Lower leg skin (tissue), 4 donors: ENCODE measurements around the gene CD93. TPM values are rescaled to one million over a fixed set of nuclear protein-coding genes. Genes with fewer than 3 reads are reported as not detected.

Experiments
- DNase-seq, 2 donors: peaks; one replicate each; pipeline ENCODE4 v3.0.0-alpha.2; 2019; ENCODE audit warnings: low spot score in 2 of 2
- H3K4me3 ChIP-seq: fragments of 200-600 bp; sonication (generic); 2 replicates; pipeline ENCODE4 v1.5.1; 2017; ENCODE audit warnings: mild to moderate bottlenecking, low read depth; ENCODE audit not compliant: poor library complexity, severe bottlenecking
- CTCF ChIP-seq, 3 donors: fragments of 450-650 bp; IDR thresholded peaks; one replicate each; pipeline ENCODE4 v1.5.1; 2016; ENCODE audit warnings: antibody characterized with exemption in 3 of 3, mild to moderate bottlenecking in 3 of 3, moderate library complexity in 2 of 3
- POLR2A ChIP-seq, 2 donors: fragments of 450-650 bp; IDR thresholded peaks; one replicate each; pipeline ENCODE4 v1.6.1; 2016 to 2017; ENCODE audit warnings: antibody characterized with exemption in 2 of 2, mild to moderate bottlenecking in 1 of 2, moderate library complexity in 1 of 2
- WGBS, 2 donors: methylation state at CpG; one replicate each; pipeline ENCODE4 v1.1.5; 2018; 5-methylcytosine and 5-hydroxymethylcytosine counted together
- intact Hi-C: fragments of 100-400 bp; cut with DNase I; formaldehyde crosslinking; loops from one replicate; pipeline ENCODE4 v1.15.0; 2023; ENCODE audit warnings: low total_unique reads
- total RNA-seq, 4 donors: library from RNA; depleted of rRNA; stranded (reverse); fragments of >200 nt; gene quantifications; one replicate each; pipeline ENCODE4 v1.1.0, GENCODE V29; 2016

CD93 gene
- total RNA-seq, 4 donors from 2014 or later = 12.6 to 44.3 (median 18.2) TPM

DNA sequence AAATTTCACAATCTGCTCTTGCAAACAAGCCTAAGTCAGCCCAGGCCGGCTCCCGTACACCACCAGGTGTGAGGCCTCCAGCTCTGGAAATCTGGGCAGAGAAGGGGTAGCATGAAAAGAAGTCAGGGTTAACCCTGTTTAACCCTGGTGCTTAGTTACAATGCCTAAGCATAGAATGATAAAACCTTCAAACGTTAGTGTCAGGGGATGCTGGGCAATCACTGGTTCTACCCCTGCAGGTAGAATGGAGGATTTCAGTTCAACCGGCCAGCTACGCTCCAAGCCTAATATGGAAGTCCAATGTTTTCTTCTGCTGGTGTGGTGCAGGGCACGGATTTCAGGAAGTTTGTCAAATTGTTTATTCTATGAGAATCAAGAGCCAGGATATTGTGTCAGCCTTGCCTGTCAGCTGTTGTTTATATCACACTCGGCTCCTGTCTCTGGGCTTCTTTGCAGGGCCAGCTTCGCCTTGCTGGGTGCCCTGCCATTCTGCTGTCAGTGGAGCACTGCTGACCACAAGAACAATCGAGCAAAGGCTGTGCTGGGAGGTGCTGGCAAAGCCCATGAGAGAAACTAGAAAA, 20.2 kb upstream of the CD93 start:
- no peak for DNase-seq
- no peak for TF ChIP-seq POLR2A (IDR thresholded peaks at IDR 0.05)
- no peak for TF ChIP-seq CTCF (IDR thresholded peaks at IDR 0.05)
- intact Hi-C loops = no loop called here
- H3K4me3 ChIP-seq = no peak overlapping the region
- WGBS, 2 donors = 54 to 62% methylated on average over 9 of the region's 9 CpGs

DNA sequence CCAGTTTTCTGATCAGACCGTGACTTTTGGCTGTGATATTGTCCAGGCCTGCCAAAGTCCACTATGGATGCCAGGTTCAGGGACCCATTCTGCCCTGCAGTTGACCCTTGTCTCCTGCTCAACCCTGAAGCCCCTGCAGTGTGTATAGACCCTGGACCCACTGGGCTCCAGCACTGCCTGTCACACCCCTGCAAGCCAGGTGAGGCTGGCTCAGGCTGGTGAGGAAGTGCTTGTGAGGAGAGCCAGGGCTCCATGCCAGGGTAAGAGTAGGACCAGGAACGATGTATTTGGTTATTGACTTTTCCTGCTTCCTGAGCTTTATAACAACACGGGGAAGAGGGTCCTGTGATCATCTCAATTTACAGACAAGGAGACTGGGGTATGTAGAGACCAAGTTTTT, 19.1 kb upstream of the CD93 start:
- 30 to 38% methylated on average over 3 of the region's 3 CpGs for WGBS, 2 donors
- TF ChIP-seq CTCF (IDR thresholded peaks at IDR 0.05) (no peak), POLR2A (IDR thresholded peaks at IDR 0.05) (no peak)
- DNase-seq = no peak
- no peak overlapping the region for H3K4me3 ChIP-seq
- intact Hi-C loops = no loop called here

GRCh38 chr20:23103284-23104018, 17.3 kb upstream of the CD93 start:
- TF ChIP-seq CTCF (IDR thresholded peaks at IDR 0.05) (no peak), POLR2A (IDR thresholded peaks at IDR 0.05) (no peak)
- H3K4me3 ChIP-seq = no peak overlapping the region
- 74 to 77% methylated on average over 11 of the region's 11 CpGs for WGBS, 2 donors
- no peak for DNase-seq
- intact Hi-C loops = no loop called here

DNA sequence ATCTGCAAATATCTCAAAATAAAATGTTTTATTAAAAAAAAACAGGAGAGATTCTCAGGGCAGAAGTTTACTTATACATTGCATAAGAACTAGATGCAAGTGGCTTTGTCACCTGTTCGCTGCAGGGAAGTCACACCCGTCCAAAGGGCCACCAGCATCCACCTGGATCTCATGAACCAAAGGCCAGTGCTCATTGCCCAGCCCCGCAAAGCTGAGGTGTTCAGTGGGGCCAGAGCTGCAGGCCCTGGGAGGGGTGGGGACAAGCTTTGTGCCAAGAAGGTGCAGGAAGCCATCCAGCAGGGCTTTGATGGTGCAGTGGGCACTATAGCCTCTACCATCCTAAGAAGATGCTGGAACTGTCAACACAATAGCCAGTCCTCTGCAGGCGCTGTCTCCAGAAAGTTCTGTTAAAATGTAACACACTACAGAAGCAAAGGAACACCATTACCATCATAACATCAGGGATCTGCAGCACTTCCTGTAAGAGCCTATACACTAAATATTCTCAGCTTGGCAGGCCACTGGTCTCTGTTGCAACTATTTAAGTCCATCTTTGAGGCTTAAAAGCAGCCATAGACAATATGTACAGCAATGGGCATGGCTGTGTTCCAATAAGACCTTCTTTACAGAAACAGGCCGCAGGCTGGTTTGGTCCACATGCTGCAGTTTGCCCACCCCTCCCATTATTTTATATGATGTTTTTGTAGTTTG, 15.7 kb upstream of the CD93 start:
- no peak for DNase-seq
- WGBS, 2 donors = 86 to 91% methylated on average over 5 of the region's 5 CpGs
- TF ChIP-seq POLR2A (IDR thresholded peaks at IDR 0.05) (no peak), CTCF (IDR thresholded peaks at IDR 0.05) (no peak)
- no peak overlapping the region for H3K4me3 ChIP-seq
- intact Hi-C loops = no loop called here

GRCh38 chr20:23100720-23101107, 14.6 kb upstream of the CD93 start:
- TF ChIP-seq CTCF (IDR thresholded peaks at IDR 0.05) (no peak), POLR2A (IDR thresholded peaks at IDR 0.05) (no peak)
- no peak overlapping the region for H3K4me3 ChIP-seq
- intact Hi-C loops = no loop called here
- no peak for DNase-seq
